ENCODE measurements around the gene TFCP2L1. TPM values are rescaled to one million over a fixed set of nuclear protein-coding genes. Genes with fewer than 3 reads are reported as not detected.
"Not testable (repeated sequence)": the region's sequence is repeated elsewhere in the genome, so short reads cannot be mapped to it uniquely, and the experiment has no call there.

The TFCP2L1 gene
- total RNA-seq, 1 donor from 2014 or later: not detected

GRCh38 chr2:121329786-121330185 is 44.8 kb upstream of the TFCP2L1 start:
- TF ChIP-seq CTCF (conservative IDR thresholded peaks at IDR 0.05): no peak

GRCh38 chr2:121326628-121327027 is 41.6 kb upstream of the TFCP2L1 start:
- Mint-ChIP-seq H3K4me1 (no peaks in the 10 kb centered on the region), H3K9me3 (peaks cover 7% of the 10 kb centered on the region), H3K36me3 (ENCODE audit: low read depth) (no peaks in the 10 kb centered on the region), H3K27me3 (ENCODE audit: low read depth) (no peaks in the 10 kb centered on the region), H3K4me3 (no peak overlapping the region), H3K27ac (ENCODE audit: unreplicated experiment) (no peak overlapping the region)
- DNase-seq (ENCODE audit: low read depth, low spot score): no peak
- TF ChIP-seq CTCF (conservative IDR thresholded peaks at IDR 0.05): no peak

More at GRCh38 chr2:121329786-121330185, 44.8 kb upstream of the TFCP2L1 start:
- Mint-ChIP-seq H3K36me3 (ENCODE audit: low read depth) (no peaks in the 10 kb centered on the region), H3K27ac (ENCODE audit: unreplicated experiment) (no peak overlapping the region), H3K9me3 (peaks cover 7% of the 10 kb centered on the region), H3K4me1 (no peaks in the 10 kb centered on the region), H3K27me3 (ENCODE audit: low read depth) (no peaks in the 10 kb centered on the region), H3K4me3 (no peak overlapping the region)
- no peak for DNase-seq (ENCODE audit: low read depth, low spot score)

GRCh38 chr2:121324601-121325000 is 39.6 kb upstream of the TFCP2L1 start:
- H3K9me3 Mint-ChIP-seq: peaks cover 7% of the 10 kb centered on the region
- DNase-seq (ENCODE audit: low read depth, low spot score): no peak
- TF ChIP-seq CTCF (conservative IDR thresholded peaks at IDR 0.05): no peak
- H3K36me3 Mint-ChIP-seq (ENCODE audit: low read depth): no peaks in the 10 kb centered on the region
- no peak overlapping the region for H3K27ac Mint-ChIP-seq (ENCODE audit: unreplicated experiment)
- no peaks in the 10 kb centered on the region for H3K27me3 Mint-ChIP-seq (ENCODE audit: low read depth)
- no peaks in the 10 kb centered on the region for H3K4me1 Mint-ChIP-seq
- no peak overlapping the region for H3K4me3 Mint-ChIP-seq

GRCh38 chr2:121321476-121321875 is 36.5 kb upstream of the TFCP2L1 start:
- DNase-seq (ENCODE audit: low read depth, low spot score): no peak
- no peak overlapping the region for H3K4me3 Mint-ChIP-seq
- H3K27ac Mint-ChIP-seq (ENCODE audit: unreplicated experiment): no peak overlapping the region

GRCh38 chr2:121319941-121320340 is 34.9 kb upstream of the TFCP2L1 start:
- no peak for TF ChIP-seq CTCF (conservative IDR thresholded peaks at IDR 0.05)
- Mint-ChIP-seq H3K27me3 (ENCODE audit: low read depth) (no peaks in the 10 kb centered on the region), H3K9me3 (no peaks in the 10 kb centered on the region), H3K36me3 (ENCODE audit: low read depth) (no peaks in the 10 kb centered on the region), H3K4me3 (no peak overlapping the region), H3K27ac (ENCODE audit: unreplicated experiment) (peak overlapping the region; percentile 6), H3K4me1 (peaks cover 5% of the 10 kb centered on the region)
- no peak for DNase-seq (ENCODE audit: low read depth, low spot score)

More at GRCh38 chr2:121321476-121321875, 36.5 kb upstream of the TFCP2L1 start:
- Mint-ChIP-seq H3K4me1 (peaks cover 5% of the 10 kb centered on the region), H3K9me3 (peaks cover 7% of the 10 kb centered on the region), H3K36me3 (ENCODE audit: low read depth) (no peaks in the 10 kb centered on the region), H3K27me3 (ENCODE audit: low read depth) (no peaks in the 10 kb centered on the region)
- no peak for TF ChIP-seq CTCF (conservative IDR thresholded peaks at IDR 0.05)

GRCh38 chr2:121316986-121317385 is 32.0 kb upstream of the TFCP2L1 start:
- Mint-ChIP-seq H3K36me3 (ENCODE audit: low read depth) (no peaks in the 10 kb centered on the region), H3K4me3 (no peak overlapping the region), H3K27me3 (ENCODE audit: low read depth) (peaks cover 3% of the 10 kb centered on the region), H3K4me1 (peaks cover 5% of the 10 kb centered on the region), H3K9me3 (no peaks in the 10 kb centered on the region), H3K27ac (ENCODE audit: unreplicated experiment) (no peak overlapping the region)
- TF ChIP-seq CTCF (conservative IDR thresholded peaks at IDR 0.05): no peak
- no peak for DNase-seq (ENCODE audit: low read depth, low spot score)

- H3K9me3 Mint-ChIP-seq: not testable (repeated sequence)
Measured at GRCh38 chr2:121313701-121314100, 28.7 kb upstream of the TFCP2L1 start.

More at GRCh38 chr2:121313701-121314100, 28.7 kb upstream of the TFCP2L1 start:
- not testable (repeated sequence) for H3K4me1 Mint-ChIP-seq; DNase-seq (ENCODE audit: low read depth, low spot score); H3K27ac Mint-ChIP-seq (ENCODE audit: unreplicated experiment); H3K4me3 Mint-ChIP-seq; H3K36me3 Mint-ChIP-seq (ENCODE audit: low read depth)
- peaks cover 17% of the 10 kb centered on the region for H3K27me3 Mint-ChIP-seq (ENCODE audit: low read depth)
